Measurements from ENCODE around the gene PUS1. TPM values are rescaled to one million over a fixed set of nuclear protein-coding genes. Genes with fewer than 3 reads are reported as not detected.

PUS1 gene
- total and polyA plus RNA-seq, 9 of the 15 experiments (the other 6 are each of a cell fraction or from before 2014, with no cell fraction given): 1.9 to 90.8 (median 30.0) TPM

DNA sequence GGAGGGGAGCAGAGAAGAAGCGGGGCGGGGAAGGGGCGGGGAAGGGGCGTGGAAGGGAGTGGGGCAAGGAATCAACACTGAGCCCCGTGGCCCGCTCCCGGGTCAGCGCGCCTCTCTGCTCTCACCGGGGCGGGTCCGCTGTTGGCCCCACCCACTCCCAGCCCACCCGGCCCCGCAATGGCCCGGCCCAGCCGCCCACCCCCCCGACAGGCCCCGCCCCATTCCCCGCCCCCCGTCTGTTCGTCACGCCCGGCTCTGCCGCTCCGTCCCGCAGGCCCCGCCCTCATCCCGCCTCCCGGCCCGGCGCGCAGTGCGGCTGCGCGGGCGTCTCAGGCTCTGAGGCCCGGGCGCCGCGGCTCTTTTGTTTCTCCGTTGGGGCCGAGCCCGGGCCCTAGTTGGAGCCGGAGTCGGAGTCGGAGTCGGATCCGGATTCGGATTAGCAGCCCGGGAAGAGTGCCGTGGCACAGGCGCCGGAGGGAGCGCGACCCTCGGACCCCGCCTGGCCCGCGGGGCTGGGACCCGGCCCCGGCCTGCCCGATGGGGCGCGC is 34.7 kb upstream of the PUS1 start, which contains the start of gene ULK1 (continued):
- TF ChIP-seq, protein P1, sequence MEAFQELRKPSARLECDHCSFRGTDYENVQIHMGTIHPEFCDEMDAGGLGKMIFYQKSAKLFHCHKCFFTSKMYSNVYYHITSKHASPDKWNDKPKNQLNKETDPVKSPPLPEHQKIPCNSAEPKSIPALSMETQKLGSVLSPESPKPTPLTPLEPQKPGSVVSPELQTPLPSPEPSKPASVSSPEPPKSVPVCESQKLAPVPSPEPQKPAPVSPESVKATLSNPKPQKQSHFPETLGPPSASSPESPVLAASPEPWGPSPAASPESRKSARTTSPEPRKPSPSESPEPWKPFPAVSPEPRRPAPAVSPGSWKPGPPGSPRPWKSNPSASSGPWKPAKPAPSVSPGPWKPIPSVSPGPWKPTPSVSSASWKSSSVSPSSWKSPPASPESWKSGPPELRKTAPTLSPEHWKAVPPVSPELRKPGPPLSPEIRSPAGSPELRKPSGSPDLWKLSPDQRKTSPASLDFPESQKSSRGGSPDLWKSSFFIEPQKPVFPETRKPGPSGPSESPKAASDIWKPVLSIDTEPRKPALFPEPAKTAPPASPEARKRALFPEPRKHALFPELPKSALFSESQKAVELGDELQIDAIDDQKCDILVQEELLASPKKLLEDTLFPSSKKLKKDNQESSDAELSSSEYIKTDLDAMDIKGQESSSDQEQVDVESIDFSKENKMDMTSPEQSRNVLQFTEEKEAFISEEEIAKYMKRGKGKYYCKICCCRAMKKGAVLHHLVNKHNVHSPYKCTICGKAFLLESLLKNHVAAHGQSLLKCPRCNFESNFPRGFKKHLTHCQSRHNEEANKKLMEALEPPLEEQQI (IDR thresholded peaks at IDR 0.05): no peak
- no peak for TF ChIP-seq REST (IDR thresholded peaks at IDR 0.05; ENCODE audit: borderline replicate concordance)
- TF ChIP-seq REST (CRISPR knock-in tag; IDR thresholded peaks at IDR 0.05; ENCODE audit: low read depth): no peak
- no peak for TF ChIP-seq TAF9B (IDR thresholded peaks at IDR 0.05; ENCODE audit: partially characterized antibody)
- peak; percentile 44; the same call in 1 of the 2 replicates for TF ChIP-seq RB1 (IDR thresholded peaks at IDR 0.05; ENCODE audit: low read depth)
- no peak for TF ChIP-seq ZFP1 (CRISPR knock-in tag; IDR thresholded peaks at IDR 0.05)
- TF ChIP-seq, protein P2, sequence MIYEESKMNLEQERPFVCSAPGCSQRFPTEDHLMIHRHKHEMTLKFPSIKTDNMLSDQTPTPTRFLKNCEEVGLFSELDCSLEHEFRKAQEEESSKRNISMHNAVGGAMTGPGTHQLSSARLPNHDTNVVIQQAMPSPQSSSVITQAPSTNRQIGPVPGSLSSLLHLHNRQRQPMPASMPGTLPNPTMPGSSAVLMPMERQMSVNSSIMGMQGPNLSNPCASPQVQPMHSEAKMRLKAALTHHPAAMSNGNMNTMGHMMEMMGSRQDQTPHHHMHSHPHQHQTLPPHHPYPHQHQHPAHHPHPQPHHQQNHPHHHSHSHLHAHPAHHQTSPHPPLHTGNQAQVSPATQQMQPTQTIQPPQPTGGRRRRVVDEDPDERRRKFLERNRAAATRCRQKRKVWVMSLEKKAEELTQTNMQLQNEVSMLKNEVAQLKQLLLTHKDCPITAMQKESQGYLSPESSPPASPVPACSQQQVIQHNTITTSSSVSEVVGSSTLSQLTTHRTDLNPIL (CRISPR knock-in tag; IDR thresholded peaks at IDR 0.05): no peak
- TF ChIP-seq ETS2 (tag; IDR thresholded peaks at IDR 0.05; ENCODE audit: borderline replicate concordance, poor library complexity, severe bottlenecking): no peak
- TF ChIP-seq OTX1 (CRISPR knock-in tag; IDR thresholded peaks at IDR 0.05): no peak
- TF ChIP-seq MAZ (CRISPR knock-in tag; conservative IDR thresholded peaks at IDR 0.05 in 1 of 2, IDR thresholded peaks at IDR 0.05 in 1 of 2): peak in 1 of 2 experiments; percentile 50; a peak in 2 of 4 replicates
